ENCODE results near the gene BMPER. TPM values are rescaled to one million over a fixed set of nuclear protein-coding genes. Genes with fewer than 3 reads are reported as not detected.

BMPER gene
- total and polyA plus RNA-seq, 2 experiments from 2014 or later = 4.5 to 6.3 TPM

DNA sequence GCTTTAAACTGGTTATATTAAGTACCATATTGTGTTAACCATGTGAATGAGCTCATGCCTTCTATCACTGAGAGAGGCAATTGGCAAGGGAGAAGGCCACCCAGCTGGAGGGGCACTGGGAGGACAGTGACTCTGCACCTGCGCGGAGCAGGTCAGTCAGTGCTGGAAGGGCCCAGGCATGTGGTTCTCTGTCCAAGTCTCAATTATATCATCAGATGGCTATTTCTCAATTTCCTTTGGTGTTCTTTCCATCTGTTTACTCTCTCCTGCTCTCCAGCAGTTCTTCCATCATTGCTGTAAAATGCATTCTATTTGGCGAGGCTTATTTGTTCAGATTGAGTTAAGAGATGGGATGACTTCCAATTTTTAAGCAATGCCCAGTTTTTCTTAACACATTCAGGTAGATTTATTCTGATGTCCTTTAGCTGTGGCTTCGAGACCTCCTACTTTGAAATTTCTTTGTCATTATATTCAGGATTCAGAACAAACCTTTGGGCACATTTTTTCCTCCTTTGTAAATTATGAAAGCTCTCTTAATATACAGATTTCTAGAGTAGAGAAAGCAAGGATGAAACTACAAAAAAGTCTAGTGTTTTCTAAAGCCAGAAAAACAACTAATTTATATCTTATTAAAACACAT lies 159.3 kb downstream of the BMPER start:
- no peak for DNase-seq (ENCODE audit: low spot score)
- Histone ChIP-seq H4K20me1 (ENCODE audit: insufficient read depth, poor library complexity, severe bottlenecking) (no peaks in the 10 kb centered on the region), H3K9me2 (replicated peaks; ENCODE audit: insufficient read depth) (no peaks in the 10 kb centered on the region), H3K4me2 (no peak overlapping the region), H2AFZ (no peak overlapping the region), H3K27ac (no peak overlapping the region), H3K4me3 (no peak overlapping the region), H3K36me3 (replicated peaks; ENCODE audit: insufficient read depth, low read depth) (no peaks in the 10 kb centered on the region), H3K9me3 (ENCODE audit: low read depth) (no peaks in the 10 kb centered on the region), H3K79me2 (no peaks in the 10 kb centered on the region), H3K27me3 (no peaks in the 10 kb centered on the region), H3K4me1 (ENCODE audit: insufficient read depth) (peaks cover 2% of the 10 kb centered on the region)
- 93% methylated on average over 4 of the region's 4 CpGs for WGBS (ENCODE audit: low lambda C conversion rate, missing lambda C conversion rate)
- no peak for TF ChIP-seq EZH2 (IDR thresholded peaks at IDR 0.05; ENCODE audit: borderline replicate concordance)
- no peak for TF ChIP-seq EZH2phosphoT487 (IDR thresholded peaks at IDR 0.05; ENCODE audit: low read depth, severe bottlenecking, unreplicated experiment)
- no peak for TF ChIP-seq CTCF (IDR thresholded peaks at IDR 0.05; ENCODE audit: poor library complexity)

DNA sequence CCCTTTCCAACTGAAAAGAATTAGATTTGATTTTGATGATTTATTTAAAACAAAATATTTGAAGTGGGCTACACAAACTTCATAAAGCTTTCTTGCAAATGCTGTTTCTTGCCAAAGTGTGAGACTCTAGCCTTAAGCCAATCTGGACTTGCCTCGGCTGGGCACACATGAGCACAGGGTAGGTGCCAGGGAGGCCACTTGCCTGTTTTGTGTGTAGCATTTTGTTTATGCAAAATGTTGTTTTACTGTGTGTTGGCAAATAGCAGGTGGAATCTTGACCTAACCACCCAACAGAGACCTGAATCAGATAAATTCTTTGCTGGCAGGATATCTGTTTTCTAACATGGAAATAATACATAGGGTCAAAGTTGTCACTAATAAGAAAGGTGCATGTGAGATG lies 161.1 kb downstream of the BMPER start:
- no peak for TF ChIP-seq EZH2phosphoT487 (IDR thresholded peaks at IDR 0.05; ENCODE audit: low read depth, severe bottlenecking, unreplicated experiment)
- TF ChIP-seq EZH2 (IDR thresholded peaks at IDR 0.05; ENCODE audit: borderline replicate concordance) = no peak
- TF ChIP-seq CTCF (IDR thresholded peaks at IDR 0.05; ENCODE audit: poor library complexity) = no peak
- Histone ChIP-seq H3K9me2 (replicated peaks; ENCODE audit: insufficient read depth) (no peaks in the 10 kb centered on the region), H3K4me3 (no peak overlapping the region), H3K9me3 (ENCODE audit: low read depth) (no peaks in the 10 kb centered on the region), H3K79me2 (no peaks in the 10 kb centered on the region), H3K36me3 (replicated peaks; ENCODE audit: insufficient read depth, low read depth) (no peaks in the 10 kb centered on the region), H2AFZ (no peak overlapping the region), H4K20me1 (ENCODE audit: insufficient read depth, poor library complexity, severe bottlenecking) (no peaks in the 10 kb centered on the region), H3K4me1 (ENCODE audit: insufficient read depth) (peaks cover 17% of the 10 kb centered on the region), H3K27me3 (no peaks in the 10 kb centered on the region), H3K4me2 (no peak overlapping the region), H3K27ac (no peak overlapping the region)
- 65% methylated on average over 1 of the region's 1 CpG for WGBS (ENCODE audit: low lambda C conversion rate, missing lambda C conversion rate)
- no peak for DNase-seq (ENCODE audit: low spot score)

DNA sequence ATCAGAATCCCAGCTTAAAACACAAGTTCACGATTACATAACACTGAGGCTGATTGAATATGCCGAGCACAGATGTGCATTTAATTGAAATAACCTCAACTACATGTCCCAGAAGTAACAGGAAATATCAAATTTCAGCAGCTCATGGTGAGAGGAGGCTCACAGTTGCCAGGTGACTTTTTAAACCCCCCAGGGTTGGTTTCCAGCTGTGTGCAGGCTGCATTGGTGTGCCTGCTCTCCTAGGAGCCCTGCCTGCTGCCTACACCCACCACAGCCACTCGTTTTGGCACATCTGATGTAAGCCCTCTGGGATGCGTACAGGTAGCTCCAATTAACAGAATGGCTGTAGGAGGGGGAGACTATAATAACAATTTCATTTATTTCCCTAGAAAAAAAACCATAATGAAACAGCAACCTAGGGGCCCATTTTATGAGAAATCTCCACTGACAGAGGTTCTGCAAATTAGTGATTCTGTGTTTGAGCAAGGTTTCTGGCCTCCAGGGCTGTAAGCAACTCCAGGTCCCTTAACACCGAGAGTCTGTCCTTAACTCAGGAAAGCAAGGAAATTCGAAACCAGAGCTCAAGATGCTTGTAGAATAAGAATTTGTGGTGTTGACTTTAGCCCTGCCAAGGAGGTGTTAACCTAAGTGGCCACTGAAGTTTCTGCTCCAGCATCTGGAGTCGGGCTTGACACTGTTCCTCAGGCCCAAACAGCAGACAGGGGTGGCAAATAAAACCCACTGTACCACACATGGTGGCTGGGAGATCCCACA lies 161.9 kb downstream of the BMPER start:
- H2AFZ ChIP-seq = no peak overlapping the region
- H4K20me1 ChIP-seq (ENCODE audit: insufficient read depth, poor library complexity, severe bottlenecking) = no peaks in the 10 kb centered on the region
- no peaks in the 10 kb centered on the region for H3K36me3 ChIP-seq (replicated peaks; ENCODE audit: insufficient read depth, low read depth)
- no peak overlapping the region for H3K4me3 ChIP-seq
- no peaks in the 10 kb centered on the region for H3K79me2 ChIP-seq
- H3K27ac ChIP-seq = no peak overlapping the region
- H3K27me3 ChIP-seq = no peaks in the 10 kb centered on the region
- WGBS (ENCODE audit: low lambda C conversion rate, missing lambda C conversion rate) = 67% methylated on average over 7 of the region's 7 CpGs
- no peak overlapping the region for H3K4me2 ChIP-seq
- TF ChIP-seq EZH2 (IDR thresholded peaks at IDR 0.05; ENCODE audit: borderline replicate concordance) (no peak), CTCF (IDR thresholded peaks at IDR 0.05; ENCODE audit: poor library complexity) (no peak), EZH2phosphoT487 (IDR thresholded peaks at IDR 0.05; ENCODE audit: low read depth, severe bottlenecking, unreplicated experiment) (no peak)
- H3K4me1 ChIP-seq (ENCODE audit: insufficient read depth) = peaks cover 18% of the 10 kb centered on the region
- H3K9me3 ChIP-seq (ENCODE audit: low read depth) = no peaks in the 10 kb centered on the region
- DNase-seq (ENCODE audit: low spot score) = no peak
- no peaks in the 10 kb centered on the region for H3K9me2 ChIP-seq (replicated peaks; ENCODE audit: insufficient read depth)
